ENCODE data around the gene REV3L.
"Not testable (repeated sequence)": the region's sequence is repeated elsewhere in the genome, so short reads cannot be mapped to it uniquely, and the experiment has no call there.

DNA sequence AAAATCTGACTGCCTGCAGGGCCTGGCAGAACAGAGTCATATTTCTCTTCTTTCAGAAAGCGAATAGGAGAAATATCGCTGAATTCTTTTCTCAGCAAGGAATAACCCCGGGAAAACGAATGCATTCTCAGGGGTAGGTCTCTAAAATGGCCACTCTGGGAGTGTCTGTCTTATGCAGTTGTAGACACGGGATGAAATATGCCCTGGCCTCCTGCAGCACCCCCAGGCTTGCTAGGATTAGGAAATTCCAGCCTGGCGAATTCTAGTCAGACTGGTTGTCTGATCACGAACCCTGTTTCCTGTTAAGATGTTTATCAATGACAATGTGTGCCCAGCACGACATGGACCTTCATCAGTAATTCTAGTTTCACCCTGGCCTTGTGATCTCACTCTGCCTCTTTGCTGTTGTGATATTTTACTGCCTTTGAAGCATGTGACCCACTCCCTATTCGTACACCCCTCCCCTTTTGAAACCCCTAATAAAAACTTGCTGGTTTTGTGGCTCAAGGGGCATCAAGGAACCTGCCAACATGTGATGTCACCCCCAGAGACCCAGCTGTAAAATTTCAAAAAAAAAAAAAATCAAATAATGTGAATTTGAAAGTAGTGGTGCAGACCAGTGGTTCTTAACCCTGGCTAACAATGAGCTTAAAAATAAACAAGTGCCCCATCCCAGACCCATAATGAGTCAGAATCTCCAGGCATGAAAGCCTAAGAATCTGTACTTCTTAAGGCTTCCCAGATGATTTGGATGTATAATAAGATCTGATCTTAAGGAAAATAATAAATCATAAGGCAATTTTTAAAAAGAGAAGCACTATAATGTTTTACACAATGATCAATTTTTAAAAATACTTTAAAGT, 181.8 kb downstream of the REV3L start:
- TF ChIP-seq CTCF (conservative IDR thresholded peaks at IDR 0.05 in 1 of 2, IDR thresholded peaks at IDR 0.05 in 1 of 2; ENCODE audit: extremely low read depth in 1 of 2, insufficient read depth in 1 of 2, low read depth in 1 of 2, low read length in 2 of 2); EZH2 (IDR thresholded peaks at IDR 0.05; ENCODE audit: borderline replicate concordance, low read length): not testable (repeated sequence)

All from mammary epithelial cell (primary cell).